ENCODE measurements around the gene MBD2.

MBD2 gene

GRCh38 chr18:54112356-54112755 is 112.1 kb downstream of the MBD2 start:
- no peak for TF ChIP-seq CTCF (IDR thresholded peaks at IDR 0.05; ENCODE audit: low read depth, low read length)
- no peak overlapping the region for H3K4me3 ChIP-seq (ENCODE audit: low read depth, low read length)
- no peak for DNase-seq (ENCODE audit: low read depth, low spot score)
- in situ Hi-C loops (cut with HindIII; ENCODE audit: low sequenced_read_pairs): no loop called here

GRCh38 chr18:54109131-54109683 is 115.3 kb downstream of the MBD2 start:
- no peak for TF ChIP-seq CTCF (IDR thresholded peaks at IDR 0.05; ENCODE audit: low read depth, low read length)
- in situ Hi-C loops (cut with HindIII; ENCODE audit: low sequenced_read_pairs): no loop called here
- no peak for DNase-seq (ENCODE audit: low read depth, low spot score)
- H3K4me3 ChIP-seq (ENCODE audit: low read depth, low read length): no peak overlapping the region

- TF ChIP-seq CTCF (IDR thresholded peaks at IDR 0.05; ENCODE audit: low read depth, low read length): no peak
- in situ Hi-C loops (cut with HindIII; ENCODE audit: low sequenced_read_pairs): no loop called here
- no peak overlapping the region for H3K4me3 ChIP-seq (ENCODE audit: low read depth, low read length)
Measured at GRCh38 chr18:54102123-54102522, 122.3 kb downstream of the MBD2 start.

More at GRCh38 chr18:54102123-54102522, 122.3 kb downstream of the MBD2 start:
- DNase-seq (ENCODE audit: low read depth, low spot score): no peak
